Measurements from ENCODE around the gene MAST1. TPM values are rescaled to one million over a fixed set of nuclear protein-coding genes. Genes with fewer than 3 reads are reported as not detected.

Gene MAST1
- total RNA-seq, 5 donors from 2014 or later (not counting 1 experiment from before 2014, with no cell fraction given) = 0.29 to 0.75 (median 0.43) TPM

DNA sequence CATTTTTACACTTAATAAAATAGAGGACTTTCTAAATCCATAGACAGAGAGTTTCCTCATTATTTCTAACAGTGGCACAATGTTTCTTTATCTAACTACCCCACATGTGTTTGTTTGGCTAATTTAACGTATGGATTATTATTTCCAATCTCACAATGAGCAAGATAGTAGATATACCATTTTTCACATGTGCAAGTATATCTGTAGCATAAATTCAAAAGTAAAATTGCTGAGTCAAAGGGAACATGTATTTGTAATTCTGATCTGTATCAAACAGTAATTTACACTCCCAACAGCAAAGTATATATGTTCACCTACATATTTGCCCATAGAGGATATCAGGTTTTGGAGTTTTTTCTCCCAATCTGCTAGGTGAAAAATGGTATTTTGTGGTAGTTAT is 18.3 kb downstream of the MAST1 start:
- no peaks in the 10 kb centered on the region for H3K4me1 Mint-ChIP-seq
- peaks cover 3% of the 10 kb centered on the region for H3K9me3 ChIP-seq
- peaks cover 0 to 5% of the 10 kb centered on the region in 2 donors for H3K27me3 Mint-ChIP-seq
- ChIA-PET POLR2A (no interaction called here), CTCF (no interaction called here)
- DNase-seq = no peak
- no peaks in the 10 kb centered on the region for H3K36me3 Mint-ChIP-seq
- H3K36me3 ChIP-seq (ENCODE audit: control insufficient read depth in 2 of 2, extremely low read depth in 1 of 2, insufficient read depth in 1 of 2, low read length in 1 of 2) = no peaks in the 10 kb centered on the region
- ATAC-seq (replicated peaks in 1 of 4) = no peak
- H3K4me1 ChIP-seq (ENCODE audit: control insufficient read depth in 1 of 2, extremely low read depth in 1 of 2, insufficient read depth in 2 of 2, low read length in 2 of 2) = no peaks in the 10 kb centered on the region
- WGBS (ENCODE audit: insufficient coverage) = no CpG with 5 or more reads among the region's 1 CpG
- H3K4me3 ChIP-seq (ENCODE audit: control insufficient read depth in 1 of 2, extremely low read depth in 1 of 2, low read length in 1 of 2) = no peak overlapping the region
- no peak overlapping the region for H3K4me3 Mint-ChIP-seq
- H3K9me3 Mint-ChIP-seq = peaks cover 0 to 3% (median 3%) of the 10 kb centered on the region in 3 donors
- H3K27me3 ChIP-seq (replicated peaks in 1 of 2; ENCODE audit: control insufficient read depth in 2 of 2, extremely low read depth in 1 of 2, insufficient read depth in 2 of 2, low read length in 1 of 2) = peaks cover 0 to 27% of the 10 kb centered on the region in 2 experiments
- H3K27ac ChIP-seq (ENCODE audit: low read length) = no peak overlapping the region
- no peak overlapping the region for H3K27ac Mint-ChIP-seq

GRCh38 chr19:12858041-12858928 is 20.0 kb downstream of the MAST1 start:
- H3K27me3 ChIP-seq (replicated peaks in 1 of 2; ENCODE audit: control insufficient read depth in 2 of 2, extremely low read depth in 1 of 2, insufficient read depth in 2 of 2, low read length in 1 of 2) = peaks cover 2 to 24% of the 10 kb centered on the region in 2 experiments
- peaks cover 0 to 5% of the 10 kb centered on the region in 2 donors for H3K27me3 Mint-ChIP-seq
- H3K4me1 Mint-ChIP-seq = no peaks in the 10 kb centered on the region
- no peak for DNase-seq
- H3K36me3 Mint-ChIP-seq = no peaks in the 10 kb centered on the region
- peaks cover 0 to 3% (median 3%) of the 10 kb centered on the region in 3 donors for H3K9me3 Mint-ChIP-seq
- H3K9me3 ChIP-seq = peaks cover 3% of the 10 kb centered on the region
- no peak overlapping the region for H3K27ac Mint-ChIP-seq
- no peak for ATAC-seq (replicated peaks in 1 of 4)
- H3K4me3 Mint-ChIP-seq = no peak overlapping the region
- H3K4me3 ChIP-seq (ENCODE audit: control insufficient read depth in 1 of 2, extremely low read depth in 1 of 2, low read length in 1 of 2) = no peak overlapping the region
- H3K27ac ChIP-seq (ENCODE audit: low read length) = no peak overlapping the region
- CTCF ChIA-PET = interaction anchor here in 1 of 2 donors (1.3 kb wide), 1 partner anchor 10 kb away, joined by 4 read pairs; no protein-coding TSS in a partner anchor
- WGBS (ENCODE audit: insufficient coverage) = 98% methylated on average over 28 of the region's 35 CpGs
- no peaks in the 10 kb centered on the region for H3K36me3 ChIP-seq (ENCODE audit: control insufficient read depth in 2 of 2, extremely low read depth in 1 of 2, insufficient read depth in 1 of 2, low read length in 1 of 2)
- POLR2A ChIA-PET = interaction anchor here in 1 of 2 donors (0.6 kb wide), 1 partner anchor 135 kb away, joined by 7 read pairs; no protein-coding TSS in a partner anchor
- H3K4me1 ChIP-seq (ENCODE audit: control insufficient read depth in 1 of 2, extremely low read depth in 1 of 2, insufficient read depth in 2 of 2, low read length in 2 of 2) = no peaks in the 10 kb centered on the region

DNA sequence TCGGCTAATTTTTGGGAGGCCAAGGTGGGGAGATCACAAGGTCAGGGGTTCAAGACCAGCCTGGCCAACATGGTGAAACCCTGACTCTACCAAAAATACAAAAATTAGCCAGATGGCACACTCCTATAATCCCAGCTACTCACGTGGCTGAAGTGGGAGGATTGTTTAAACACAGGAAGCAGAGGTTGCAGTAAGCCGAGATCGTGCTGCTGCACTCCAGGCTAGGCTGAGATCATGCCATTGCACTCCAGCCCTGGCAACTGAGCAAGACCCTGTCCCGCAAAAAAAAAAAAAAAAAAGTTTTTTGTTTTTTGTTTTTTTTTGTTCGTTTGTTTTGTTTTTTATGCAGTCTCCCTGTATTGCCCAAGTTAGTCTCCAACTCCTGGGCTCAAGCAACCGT is 21.2 kb downstream of the MAST1 start:
- Mint-ChIP-seq H3K36me3 (no peaks in the 10 kb centered on the region), H3K4me3 (no peak overlapping the region)

DNA sequence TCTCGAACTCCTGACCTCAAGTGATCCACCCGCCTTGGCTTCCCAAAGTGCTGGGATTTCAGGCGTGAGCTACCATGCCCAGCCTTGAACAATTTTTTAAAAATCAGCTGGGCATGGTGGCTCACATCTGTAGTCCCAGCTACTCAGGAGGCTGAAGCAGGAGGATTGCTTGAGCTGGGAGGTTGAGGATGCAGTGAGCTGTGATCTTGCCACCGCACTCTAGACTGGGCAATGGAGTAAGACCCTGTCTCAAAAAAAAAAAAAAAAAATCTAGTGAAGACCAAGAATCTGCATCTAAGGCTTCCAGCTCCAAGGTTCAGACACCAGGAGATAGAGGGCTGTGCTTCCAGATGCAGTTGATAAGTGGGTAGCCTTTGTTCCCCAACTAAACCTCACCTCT is 25.8 kb downstream of the MAST1 start:
- no peaks in the 10 kb centered on the region for H3K36me3 ChIP-seq (ENCODE audit: control insufficient read depth in 2 of 2, extremely low read depth in 1 of 2, insufficient read depth in 1 of 2, low read length in 1 of 2)
- POLR2A ChIA-PET = interaction anchor here in 1 of 2 donors (0.6 to 0.7 kb wide), 2 partner anchors 16 to 276 kb away, joined by 3 to 6 read pairs; no protein-coding TSS in a partner anchor
- no peaks in the 10 kb centered on the region for H3K9me3 Mint-ChIP-seq
- H3K27ac ChIP-seq (ENCODE audit: low read length) = no peak overlapping the region
- WGBS (ENCODE audit: insufficient coverage) = 74% methylated on average over 3 of the region's 4 CpGs
- ATAC-seq (replicated peaks in 1 of 4) (no peak), DNase-seq (no peak)
- H3K4me1 Mint-ChIP-seq = peaks cover 8 to 13% (median 10%) of the 10 kb centered on the region in 3 donors
- H3K36me3 Mint-ChIP-seq = no peaks in the 10 kb centered on the region
- H3K27me3 ChIP-seq (replicated peaks in 1 of 2; ENCODE audit: control insufficient read depth in 2 of 2, extremely low read depth in 1 of 2, insufficient read depth in 2 of 2, low read length in 1 of 2) = peaks cover 2 to 53% of the 10 kb centered on the region in 2 experiments
- H3K4me3 ChIP-seq (ENCODE audit: control insufficient read depth in 1 of 2, extremely low read depth in 1 of 2, low read length in 1 of 2) = no peak overlapping the region
- no peak overlapping the region for H3K4me3 Mint-ChIP-seq
- H3K27ac Mint-ChIP-seq = no peak overlapping the region
- H3K4me1 ChIP-seq (ENCODE audit: control insufficient read depth in 1 of 2, extremely low read depth in 1 of 2, insufficient read depth in 2 of 2, low read length in 2 of 2) = peaks cover 5 to 12% of the 10 kb centered on the region in 2 experiments
- no peaks in the 10 kb centered on the region for H3K9me3 ChIP-seq
- CTCF ChIA-PET = interaction anchor here in 1 of 2 donors (0.8 kb wide), 1 partner anchor 21 kb away, joined by 3 read pairs; no protein-coding TSS in a partner anchor
- H3K27me3 Mint-ChIP-seq = peaks cover 5 to 11% of the 10 kb centered on the region in 2 donors

More for the DNA sequence above, 21.2 kb downstream of the MAST1 start:
- Histone ChIP-seq H3K4me1 (ENCODE audit: control insufficient read depth in 1 of 2, extremely low read depth in 1 of 2, insufficient read depth in 2 of 2, low read length in 2 of 2) (no peaks in the 10 kb centered on the region), H3K4me3 (ENCODE audit: control insufficient read depth in 1 of 2, extremely low read depth in 1 of 2, low read length in 1 of 2) (no peak overlapping the region), H3K36me3 (ENCODE audit: control insufficient read depth in 2 of 2, extremely low read depth in 1 of 2, insufficient read depth in 1 of 2, low read length in 1 of 2) (no peaks in the 10 kb centered on the region), H3K27ac (ENCODE audit: low read length) (no peak overlapping the region), H3K27me3 (replicated peaks in 1 of 2; ENCODE audit: control insufficient read depth in 2 of 2, extremely low read depth in 1 of 2, insufficient read depth in 2 of 2, low read length in 1 of 2) (peaks cover 2 to 24% of the 10 kb centered on the region in 2 experiments), H3K9me3 (peaks cover 3% of the 10 kb centered on the region)
- peaks cover 0 to 5% of the 10 kb centered on the region in 2 donors for H3K27me3 Mint-ChIP-seq
- no peak for ATAC-seq (replicated peaks in 1 of 4)
- ChIA-PET CTCF (no interaction called here), POLR2A (interaction anchor here in 1 of 2 donors (0.6 kb wide), 1 partner anchor 562 kb away, joined by 3 read pairs; no protein-coding TSS in a partner anchor)
- H3K4me1 Mint-ChIP-seq = no peaks in the 10 kb centered on the region
- peaks cover 0 to 3% (median 3%) of the 10 kb centered on the region in 3 donors for H3K9me3 Mint-ChIP-seq
- no peak for DNase-seq
- WGBS (ENCODE audit: insufficient coverage) = 40% methylated on average over 1 of the region's 7 CpGs
- H3K27ac Mint-ChIP-seq = no peak overlapping the region

DNA sequence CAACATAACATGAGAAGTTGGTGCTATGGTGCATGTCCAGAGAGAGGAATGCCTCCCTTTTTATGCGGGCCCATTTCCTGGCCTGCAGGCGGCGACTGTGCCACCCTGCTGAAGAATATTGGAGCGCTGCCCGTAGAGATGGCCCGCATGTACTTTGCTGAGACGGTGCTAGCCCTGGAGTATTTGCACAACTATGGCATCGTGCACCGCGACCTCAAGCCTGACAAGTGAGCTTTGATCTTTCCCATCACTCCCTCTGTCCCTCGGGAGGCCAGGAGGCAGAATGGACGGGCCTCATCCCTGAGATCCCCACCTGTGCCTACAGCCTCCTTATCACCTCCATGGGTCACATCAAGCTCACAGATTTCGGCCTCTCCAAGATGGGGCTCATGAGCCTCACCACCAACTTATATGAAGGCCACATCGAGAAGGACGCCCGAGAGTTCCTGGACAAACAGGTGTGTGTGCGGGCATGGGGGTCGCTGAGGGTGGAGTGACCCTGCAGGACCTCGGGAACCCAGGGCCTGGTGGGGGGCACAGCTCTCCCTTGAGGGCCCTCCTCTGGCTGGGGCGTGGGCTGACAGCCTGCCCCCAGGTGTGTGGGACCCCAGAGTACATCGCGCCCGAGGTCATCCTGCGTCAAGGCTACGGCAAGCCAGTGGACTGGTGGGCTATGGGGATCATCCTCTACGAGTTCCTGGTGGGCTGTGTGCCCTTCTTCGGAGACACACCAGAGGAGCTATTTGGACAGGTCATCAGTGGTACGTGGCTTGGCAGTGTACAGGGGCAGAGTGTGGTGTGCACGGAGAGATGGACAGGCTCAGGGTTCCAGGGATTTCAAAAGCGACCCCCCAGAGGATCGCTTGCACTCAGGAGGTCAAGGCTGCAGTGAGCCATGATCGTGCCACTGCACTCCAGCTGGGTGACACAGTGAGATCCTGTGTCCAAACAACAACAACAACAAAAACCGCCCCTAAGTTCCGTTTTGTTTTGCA is 26.7 kb downstream of the MAST1 start:
- Histone ChIP-seq H3K27ac (ENCODE audit: low read length) (no peak overlapping the region), H3K4me1 (ENCODE audit: control insufficient read depth in 1 of 2, extremely low read depth in 1 of 2, insufficient read depth in 2 of 2, low read length in 2 of 2) (peaks cover 5 to 12% of the 10 kb centered on the region in 2 experiments), H3K4me3 (ENCODE audit: control insufficient read depth in 1 of 2, extremely low read depth in 1 of 2, low read length in 1 of 2) (no peak overlapping the region), H3K9me3 (no peaks in the 10 kb centered on the region), H3K36me3 (ENCODE audit: control insufficient read depth in 2 of 2, extremely low read depth in 1 of 2, insufficient read depth in 1 of 2, low read length in 1 of 2) (no peaks in the 10 kb centered on the region), H3K27me3 (replicated peaks in 1 of 2; ENCODE audit: control insufficient read depth in 2 of 2, extremely low read depth in 1 of 2, insufficient read depth in 2 of 2, low read length in 1 of 2) (peaks cover 2 to 50% of the 10 kb centered on the region in 2 experiments)
- 93% methylated on average over 27 of the region's 34 CpGs for WGBS (ENCODE audit: insufficient coverage)
- ATAC-seq (replicated peaks in 1 of 4) (no peak), DNase-seq (no peak)
- no peak overlapping the region for H3K4me3 Mint-ChIP-seq
- peaks cover 5 to 11% of the 10 kb centered on the region in 2 donors for H3K27me3 Mint-ChIP-seq
- H3K27ac Mint-ChIP-seq = no peak overlapping the region
- ChIA-PET CTCF (interaction anchor here in 1 of 2 donors (0.8 kb wide), 1 partner anchor 20 kb away, joined by 3 read pairs; no protein-coding TSS in a partner anchor), POLR2A (interaction anchor here in 1 of 2 donors (0.6 to 0.7 kb wide), 2 partner anchors 15 to 277 kb away, joined by 3 to 6 read pairs; no protein-coding TSS in a partner anchor)
- H3K9me3 Mint-ChIP-seq = no peaks in the 10 kb centered on the region
- H3K4me1 Mint-ChIP-seq = peaks cover 8 to 13% (median 10%) of the 10 kb centered on the region in 3 donors
- no peaks in the 10 kb centered on the region for H3K36me3 Mint-ChIP-seq

Measured in T-cell (primary cell).